Astrocyte (in vitro differentiated cells and primary cell): ENCODE measurements around the gene NADK. TPM values are rescaled to one million over a fixed set of nuclear protein-coding genes. Genes with fewer than 3 reads are reported as not detected.

Experiments used
- DNase-seq: peaks from one replicate; pipeline ENCODE4 v3.0.0-alpha.2; 2010; ENCODE audit warnings: low read depth
- FAIRE-seq: peaks from 2 replicates; lab custom pipeline; 2011; peaks lifted over from hg19 to GRCh38; lab: Jason Lieb, UNC
- H2AFZ ChIP-seq: 2 replicates; pipeline ENCODE4 v1.6.0; 2012; ENCODE audit warnings: low read depth, low read length, inconsistent platforms
- H3K27ac ChIP-seq: 2 replicates; pipeline ENCODE4 v1.5.1; 2011; ENCODE audit warnings: low read depth, low read length, inconsistent platforms
- H3K27me3 ChIP-seq: 2 replicates; pipeline ENCODE4 v1.6.0; 2011; ENCODE audit warnings: low read length, inconsistent platforms; ENCODE audit not compliant: insufficient read depth
- H3K36me3 ChIP-seq: 2 replicates; pipeline ENCODE4 v1.5.1; 2011; ENCODE audit warnings: low read length, inconsistent platforms; ENCODE audit not compliant: insufficient read depth
- H3K4me1 ChIP-seq: 2 replicates; pipeline ENCODE4 v1.5.1; 2011; ENCODE audit warnings: low read length, inconsistent platforms; ENCODE audit not compliant: insufficient read depth
- H3K4me2 ChIP-seq: 2 replicates; pipeline ENCODE4 v1.6.0; 2012; ENCODE audit warnings: low read length, inconsistent platforms
- H3K4me3 ChIP-seq: 2 replicates; pipeline ENCODE4 v1.5.1; 2011; ENCODE audit warnings: low read depth, mild to moderate bottlenecking, low read length, inconsistent platforms; ENCODE audit not compliant: insufficient read depth
- H3K79me2 ChIP-seq: 2 replicates; pipeline ENCODE4 v1.6.0; 2012; ENCODE audit warnings: mild to moderate bottlenecking, low read length, inconsistent platforms; ENCODE audit not compliant: insufficient read depth
- H3K9ac ChIP-seq: 2 replicates; pipeline ENCODE4 v1.6.0; 2012; ENCODE audit warnings: mild to moderate bottlenecking, low read length, inconsistent platforms
- H3K9me3 ChIP-seq: 2 replicates; pipeline ENCODE4 v1.5.1; 2012; ENCODE audit warnings: low read depth, mild to moderate bottlenecking, low read length, inconsistent platforms; ENCODE audit not compliant: insufficient read depth
- H4K20me1 ChIP-seq: 2 replicates; pipeline ENCODE4 v1.6.0; 2012; ENCODE audit warnings: low read length, inconsistent platforms; ENCODE audit not compliant: insufficient read depth
- H3K27ac Mint-ChIP-seq: one replicate; pipeline ENCODE4 v1.8.0; 2021; ENCODE audit warnings: mild to moderate bottlenecking, mixed read lengths; ENCODE audit not compliant: unreplicated experiment
- H3K27me3 Mint-ChIP-seq: one replicate; pipeline ENCODE4 v1.8.0; 2021; ENCODE audit warnings: low read depth, mixed read lengths; ENCODE audit not compliant: unreplicated experiment
- H3K36me3 Mint-ChIP-seq: one replicate; pipeline ENCODE4 v1.8.0; 2021; ENCODE audit warnings: low read depth, mixed read lengths; ENCODE audit not compliant: unreplicated experiment
- H3K4me1 Mint-ChIP-seq: one replicate; pipeline ENCODE4 v1.8.0; 2021; ENCODE audit warnings: low read depth, mixed read lengths; ENCODE audit not compliant: unreplicated experiment
- H3K4me3 Mint-ChIP-seq: one replicate; pipeline ENCODE4 v1.8.0; 2021; ENCODE audit warnings: mild to moderate bottlenecking, moderate library complexity, mixed read lengths; ENCODE audit not compliant: unreplicated experiment
- H3K9me3 Mint-ChIP-seq: one replicate; pipeline ENCODE4 v1.8.0; 2021; ENCODE audit warnings: mild to moderate bottlenecking, mixed read lengths; ENCODE audit not compliant: unreplicated experiment
- CTCF ChIP-seq: IDR thresholded peaks from 2 replicates; pipeline ENCODE4 v1.5.1; 2011; ENCODE audit warnings: low read depth, mild to moderate bottlenecking, inconsistent platforms, low read length, moderate library complexity; ENCODE audit not compliant: insufficient read depth
- EZH2 ChIP-seq: IDR thresholded peaks from 2 replicates; pipeline ENCODE4 v1.6.1; 2012; ENCODE audit warnings: mild to moderate bottlenecking, low read length, inconsistent platforms; ENCODE audit not compliant: insufficient read depth
- total RNA-seq: library from RNA; stranded (reverse); gene quantifications from 2 replicates; pipeline ENCODE4 v1.2.1, GENCODE V29; 2021

The NADK gene
- total RNA-seq, 1 donor from 2014 or later, result 87.6 TPM

GRCh38 chr1:1757422-1758058 is 20.7 kb downstream of the NADK start:
- no peak overlapping the region for H3K27ac Mint-ChIP-seq
- H3K9me3 Mint-ChIP-seq, result no peaks in the 10 kb centered on the region
- no peak for TF ChIP-seq CTCF
- no peak for TF ChIP-seq EZH2
- Histone ChIP-seq H2AFZ (no peak overlapping the region), H3K36me3 (peaks cover 7% of the 10 kb centered on the region), H3K4me3 (no peak overlapping the region), H3K4me1 (no peaks in the 10 kb centered on the region), H3K9ac (no peak overlapping the region), H4K20me1 (peaks cover 26% of the 10 kb centered on the region), H3K4me2 (no peak overlapping the region), H3K27ac (no peak overlapping the region), H3K79me2 (peaks cover 37% of the 10 kb centered on the region), H3K27me3 (no peaks in the 10 kb centered on the region), H3K9me3 (no peaks in the 10 kb centered on the region)
- FAIRE-seq (no peak), DNase-seq (no peak)
- peaks cover 22% of the 10 kb centered on the region for H3K36me3 Mint-ChIP-seq
- no peaks in the 10 kb centered on the region for H3K27me3 Mint-ChIP-seq
- no peak overlapping the region for H3K4me3 Mint-ChIP-seq
- no peaks in the 10 kb centered on the region for H3K4me1 Mint-ChIP-seq

- H3K36me3 Mint-ChIP-seq, result peaks cover 22% of the 10 kb centered on the region
- no peak overlapping the region for H2AFZ ChIP-seq
- FAIRE-seq (no peak), DNase-seq (no peak)
- H3K9ac ChIP-seq, result no peak overlapping the region
- H3K4me2 ChIP-seq, result no peak overlapping the region
- no peak overlapping the region for H3K27ac Mint-ChIP-seq
- H3K79me2 ChIP-seq, result peaks cover 31% of the 10 kb centered on the region
- H3K36me3 ChIP-seq, result peaks cover 7% of the 10 kb centered on the region
- no peaks in the 10 kb centered on the region for H3K4me1 Mint-ChIP-seq
- H3K9me3 ChIP-seq, result no peaks in the 10 kb centered on the region
- no peak for TF ChIP-seq EZH2
- TF ChIP-seq CTCF, result no peak
- no peaks in the 10 kb centered on the region for H3K4me1 ChIP-seq
- H3K4me3 ChIP-seq, result no peak overlapping the region
- no peaks in the 10 kb centered on the region for H3K9me3 Mint-ChIP-seq
- no peaks in the 10 kb centered on the region for H3K27me3 ChIP-seq
- no peaks in the 10 kb centered on the region for H3K27me3 Mint-ChIP-seq
- H3K4me3 Mint-ChIP-seq, result no peak overlapping the region
- no peak overlapping the region for H3K27ac ChIP-seq
- H4K20me1 ChIP-seq, result peaks cover 19% of the 10 kb centered on the region
These were observed 21.4 kb downstream of the NADK start for GRCh38 chr1:1756661-1757421.

GRCh38 chr1:1755852-1756251 is 22.4 kb downstream of the NADK start:
- Histone ChIP-seq H3K9ac (no peak overlapping the region), H3K4me1 (no peaks in the 10 kb centered on the region), H4K20me1 (peaks cover 17% of the 10 kb centered on the region), H3K79me2 (peaks cover 27% of the 10 kb centered on the region), H3K36me3 (peaks cover 6% of the 10 kb centered on the region), H3K4me3 (no peak overlapping the region), H3K9me3 (no peaks in the 10 kb centered on the region), H3K27me3 (no peaks in the 10 kb centered on the region), H2AFZ (no peak overlapping the region), H3K4me2 (no peak overlapping the region), H3K27ac (no peak overlapping the region)
- Mint-ChIP-seq H3K27ac (no peak overlapping the region), H3K4me3 (no peak overlapping the region), H3K4me1 (no peaks in the 10 kb centered on the region), H3K27me3 (no peaks in the 10 kb centered on the region), H3K9me3 (no peaks in the 10 kb centered on the region), H3K36me3 (peaks cover 19% of the 10 kb centered on the region)
- FAIRE-seq (no peak), DNase-seq (no peak)
- no peak for TF ChIP-seq CTCF
- TF ChIP-seq EZH2, result no peak
